HG02840 (cell line): ENCODE measurements around the gene SPN.
"Not testable (repeated sequence)": the region's sequence is repeated elsewhere in the genome, so short reads cannot be mapped to it uniquely, and the experiment has no call there.

Source experiments
- ATAC-seq: cut with Tn5 transposase; IDR thresholded peaks from one replicate; pipeline ENCODE4 v1.9.1; 2021; ENCODE audit warnings: mild to moderate bottlenecking, moderate library complexity, moderate number of reproducible peaks; ENCODE audit not compliant: unreplicated experiment, low FRiP score

Gene SPN

GRCh38 chr16:29663016-29663806 lies at the start of gene SPN:
TSS of gene SPN (plus strand) at chr16:29663247. CDS start at chr16:29663729, 482 bp downstream.
- ATAC-seq = no peak

GRCh38 chr16:29613307-29614057 lies 49.6 kb upstream of the SPN start:
- peak; percentile 40 for ATAC-seq

- not testable (repeated sequence) for ATAC-seq
These were observed 48.2 kb upstream of the SPN start for GRCh38 chr16:29614691-29615314.

DNA sequence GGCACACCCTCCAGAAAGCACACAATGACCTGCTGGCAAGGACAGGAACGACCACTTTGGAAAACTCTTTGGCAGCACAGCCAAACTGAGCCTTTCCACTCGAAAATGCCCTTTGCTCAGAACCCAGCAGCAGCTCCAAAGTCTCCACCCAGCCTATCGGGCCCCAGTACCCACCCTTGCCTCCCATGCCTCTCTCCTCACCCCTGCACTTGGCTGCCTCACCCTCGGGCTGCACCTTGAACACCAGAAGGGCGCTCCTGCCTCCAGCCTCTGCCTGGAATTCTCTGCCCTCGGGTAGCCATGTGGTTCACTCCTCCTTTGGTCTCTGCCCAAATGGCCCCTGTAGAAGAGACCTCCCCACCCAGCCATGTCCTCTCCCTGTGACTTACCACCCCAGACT lies 46.9 kb upstream of the SPN start:
- ATAC-seq = not testable (repeated sequence)

GRCh38 chr16:29620591-29620990 lies 42.5 kb upstream of the SPN start:
- ATAC-seq = not testable (repeated sequence)

DNA sequence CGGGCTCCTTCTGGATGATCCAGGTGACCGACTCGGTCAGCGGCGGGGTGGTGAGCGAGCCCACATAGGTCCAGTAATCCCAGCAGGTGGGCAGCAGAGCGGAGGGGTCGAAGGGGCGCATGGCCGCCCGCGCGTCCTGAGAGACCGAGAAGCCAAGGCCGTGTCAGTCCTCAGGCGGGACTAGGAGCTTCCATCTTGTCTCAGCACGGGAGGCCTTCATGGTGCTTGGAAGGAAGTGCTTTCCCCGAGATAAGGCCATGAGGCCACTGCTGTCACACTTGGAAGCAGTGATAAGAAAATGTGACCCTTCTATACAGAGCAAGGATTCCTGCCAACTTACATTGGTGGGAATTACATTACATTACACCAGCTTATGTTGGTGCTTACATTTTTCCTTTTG lies 40.3 kb upstream of the SPN start:
- ATAC-seq = not testable (repeated sequence)

DNA sequence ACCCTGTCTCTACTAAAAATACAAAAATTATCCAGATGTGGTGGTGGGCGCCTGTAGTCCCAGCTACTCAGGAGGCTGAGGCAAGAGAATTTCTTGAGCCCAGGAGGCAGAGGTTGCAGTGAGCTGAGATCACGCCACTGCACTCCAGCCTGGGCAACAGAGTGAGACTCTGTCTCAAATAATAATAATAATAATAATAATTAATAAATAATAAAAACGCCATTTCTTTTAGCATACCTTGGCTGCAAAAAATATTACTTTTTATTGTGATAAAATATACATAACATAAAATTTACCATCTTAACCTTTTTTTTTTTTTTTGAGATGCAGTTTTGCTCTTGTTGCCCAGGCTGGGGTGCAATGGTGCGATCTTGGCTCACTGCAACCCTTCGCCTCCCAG lies 39.8 kb upstream of the SPN start:
- ATAC-seq = not testable (repeated sequence)

GRCh38 chr16:29625114-29625513 lies 37.9 kb upstream of the SPN start:
- ATAC-seq = not testable (repeated sequence)

DNA sequence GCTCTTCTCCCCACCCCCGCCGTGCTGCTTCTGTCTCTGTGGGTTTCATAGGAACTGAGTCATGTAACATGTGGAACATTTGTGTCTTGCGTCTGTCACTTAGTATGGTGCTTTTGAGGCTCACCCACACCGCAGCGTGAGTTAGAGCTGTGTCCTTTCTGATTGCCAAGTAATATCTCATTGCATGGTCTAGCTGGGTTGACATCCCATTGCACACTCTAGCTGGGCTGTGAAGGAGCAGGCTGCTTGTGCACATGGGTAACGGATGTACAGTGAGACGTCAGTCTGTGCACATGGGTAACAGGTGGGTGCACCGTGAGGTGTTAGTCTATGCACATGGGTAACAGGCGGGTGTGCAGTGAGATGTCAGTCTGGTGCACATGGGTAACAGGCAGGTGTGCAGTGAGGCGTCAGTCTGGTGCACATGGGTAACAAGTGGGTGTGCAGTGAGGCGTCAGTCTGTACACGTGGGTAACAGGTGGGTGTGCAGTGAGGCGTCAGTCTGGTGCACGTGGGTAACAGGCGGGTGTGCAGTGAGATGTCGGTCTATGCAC lies 36.2 kb upstream of the SPN start:
- peak; percentile 52 for ATAC-seq

- ATAC-seq = not testable (repeated sequence)
These were observed 35.4 kb upstream of the SPN start for GRCh38 chr16:29627661-29628075.

DNA sequence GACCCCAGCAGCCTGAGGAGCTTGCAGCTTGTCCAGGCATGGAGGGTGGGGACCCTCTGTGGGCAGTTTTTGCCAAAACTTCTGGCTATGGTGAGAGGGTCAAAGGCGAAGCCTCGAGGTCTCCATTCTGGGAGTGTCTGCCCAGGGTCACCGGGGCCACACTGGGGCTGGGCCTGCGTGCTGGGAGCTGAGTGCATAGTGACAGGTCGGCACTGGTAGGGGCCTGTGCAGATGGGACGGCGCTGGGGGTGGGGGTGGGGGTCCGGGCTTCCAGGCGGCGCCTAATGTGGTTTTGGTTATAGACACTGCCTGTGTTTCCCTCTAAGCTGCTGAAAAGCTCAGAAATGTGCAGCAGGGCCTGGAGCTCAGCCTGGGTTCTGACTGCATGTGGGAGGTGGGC lies 34.3 kb upstream of the SPN start:
- not testable (repeated sequence) for ATAC-seq

DNA sequence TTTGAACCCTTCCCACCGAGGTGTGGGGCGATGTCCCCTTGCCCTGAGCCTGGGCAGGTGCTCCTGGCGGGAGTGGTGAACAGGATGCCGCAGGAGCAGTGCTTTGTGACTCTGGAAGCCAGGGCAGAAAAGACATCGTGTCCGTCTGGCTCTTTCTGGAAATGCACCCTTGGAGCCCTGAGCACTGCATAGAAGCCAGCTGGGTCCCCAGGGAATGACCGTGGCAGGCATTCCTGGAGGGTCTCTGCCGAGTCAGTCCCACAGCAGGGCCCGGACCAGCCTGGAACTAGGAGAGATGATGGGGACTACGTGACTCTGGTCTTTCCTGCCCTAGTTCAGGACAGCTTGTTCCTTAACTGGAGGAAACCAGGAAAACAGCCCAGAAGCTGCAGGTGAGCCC lies 33.7 kb upstream of the SPN start:
- ATAC-seq = not testable (repeated sequence)

DNA sequence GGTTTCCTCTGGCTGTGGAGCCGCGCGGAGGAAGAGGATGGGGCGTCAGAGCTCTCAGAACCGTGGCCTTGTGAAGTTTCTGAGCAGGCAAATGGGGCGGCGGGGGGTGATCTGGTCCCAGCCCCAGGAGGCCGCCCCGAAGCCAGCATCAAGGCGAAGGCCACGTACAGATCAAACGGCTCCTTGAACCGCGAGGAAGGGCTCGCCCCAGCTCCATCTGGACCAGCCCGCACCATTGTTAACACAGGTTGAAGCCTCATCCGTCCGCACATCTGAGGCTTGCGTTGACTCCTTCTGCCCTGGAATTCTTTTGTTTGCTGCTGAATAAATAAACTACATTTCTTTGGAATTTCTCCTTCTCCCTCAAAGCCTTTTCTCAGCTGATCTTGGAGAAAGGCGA lies 31.4 kb upstream of the SPN start:
- ATAC-seq = not testable (repeated sequence)

GRCh38 chr16:29635902-29636301 lies 27.1 kb upstream of the SPN start:
- not testable (repeated sequence) for ATAC-seq

GRCh38 chr16:29636368-29636767 lies 26.7 kb upstream of the SPN start:
- ATAC-seq = not testable (repeated sequence)

GRCh38 chr16:29638751-29639150 lies 24.3 kb upstream of the SPN start:
- ATAC-seq = not testable (repeated sequence)

GRCh38 chr16:29641561-29641960 lies 21.5 kb upstream of the SPN start:
- ATAC-seq = no peak

- ATAC-seq = no peak
These were observed 19.5 kb upstream of the SPN start for GRCh38 chr16:29643596-29643995.

GRCh38 chr16:29644338-29644857 lies 18.6 kb upstream of the SPN start:
- ATAC-seq = no peak

DNA sequence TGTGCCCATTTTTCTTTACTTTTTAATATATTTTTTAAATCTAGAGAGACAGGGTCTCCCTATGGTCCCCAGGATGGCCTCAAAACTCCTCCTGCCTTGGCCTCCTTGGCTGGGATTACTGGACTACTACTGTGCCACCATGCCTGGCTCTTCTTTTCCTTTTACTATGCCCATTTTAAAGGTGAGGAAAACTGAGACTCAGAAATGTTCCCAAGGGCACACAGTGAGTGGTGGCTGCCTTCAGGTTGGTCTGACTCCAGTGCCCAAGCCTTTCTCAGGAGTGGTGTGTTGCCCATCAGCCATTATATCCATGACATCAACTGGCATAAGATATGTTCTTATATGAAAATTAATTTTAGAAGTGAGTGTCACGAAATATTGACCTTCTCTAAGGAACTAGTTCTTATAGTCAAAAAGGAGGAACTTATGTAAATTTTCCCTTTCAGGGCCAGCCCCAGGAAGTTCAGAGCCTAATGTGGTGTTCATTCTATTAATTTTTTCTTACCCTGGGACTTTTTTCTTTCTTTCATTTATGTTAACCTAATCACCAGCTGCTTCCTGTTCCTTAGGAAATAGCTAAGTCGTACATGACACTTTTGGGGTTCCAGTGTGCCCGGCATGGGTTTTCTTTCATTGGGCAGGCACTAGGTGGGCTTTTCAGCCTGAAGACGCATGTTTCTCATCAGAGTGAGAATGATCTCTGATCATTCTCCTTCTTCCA lies 17.9 kb upstream of the SPN start:
- ATAC-seq = no peak
